ENCODE data around the gene HSD11B1. TPM values are rescaled to one million over a fixed set of nuclear protein-coding genes. Genes with fewer than 3 reads are reported as not detected.

Gene HSD11B1
- total RNA-seq, 1 donor from 2014 or later = not detected

DNA sequence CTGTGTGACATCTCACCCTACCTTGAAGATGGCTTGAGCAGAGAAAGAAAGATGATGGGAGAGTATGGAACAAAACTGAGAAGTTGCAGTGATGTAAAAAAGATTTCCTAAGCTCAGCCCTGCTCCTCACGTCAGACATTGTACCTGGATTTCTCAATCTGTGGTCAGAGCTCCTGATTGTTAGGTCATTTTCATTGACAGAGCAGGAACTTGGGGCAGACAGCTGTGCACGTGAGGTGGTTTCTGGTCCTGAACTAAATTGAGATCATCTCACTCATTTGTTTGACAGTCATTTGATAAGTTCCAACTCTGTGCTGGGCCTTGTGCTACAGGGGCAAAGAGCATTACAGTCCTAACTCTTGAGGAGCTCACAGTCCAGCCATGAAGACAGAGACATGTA lies 61.4 kb downstream of the HSD11B1 start:
- no peak for TF ChIP-seq CTCF (IDR thresholded peaks at IDR 0.05)
- H3K9me3 Mint-ChIP-seq = no peaks in the 10 kb centered on the region
- ChIA-PET POLR2A (interaction anchor here (0.8 to 5.0 kb wide), 5 partner anchors 8 to 18 kb away, joined by 3 to 175 read pairs (median 6); partner anchors contain the start of genes C1orf74 and TRAF3IP3), CTCF (interaction anchor here (0.6 to 5.4 kb wide), 2 partner anchors 13 to 93 kb away, joined by 3 to 88 read pairs; partner anchors contain the start of gene TRAF3IP3)
- H3K27ac Mint-ChIP-seq = peak overlapping the region; percentile 75
- no peaks in the 10 kb centered on the region for H3K27me3 Mint-ChIP-seq
- peaks cover 71% of the 10 kb centered on the region for H3K36me3 Mint-ChIP-seq (ENCODE audit: low read depth)
- intact Hi-C loops (cut with micrococcal nuclease) = no loop called here
- no peak for DNase-seq
- peak overlapping the region; percentile 17 for H3K4me3 Mint-ChIP-seq
- ATAC-seq (ENCODE audit: low read depth) = no peak
- peaks cover 45% of the 10 kb centered on the region for H3K4me1 Mint-ChIP-seq

GRCh38 chr1:209767096-209767495 lies 62.5 kb downstream of the HSD11B1 start:
- intact Hi-C loops (cut with micrococcal nuclease) = no loop called here
- TF ChIP-seq CTCF (IDR thresholded peaks at IDR 0.05) = no peak
- peaks cover 35% of the 10 kb centered on the region for H3K4me1 Mint-ChIP-seq
- H3K9me3 Mint-ChIP-seq = no peaks in the 10 kb centered on the region
- peak overlapping the region; percentile 75 for H3K27ac Mint-ChIP-seq
- H3K4me3 Mint-ChIP-seq = peak overlapping the region; percentile 7
- H3K36me3 Mint-ChIP-seq (ENCODE audit: low read depth) = peaks cover 60% of the 10 kb centered on the region
- ATAC-seq (ENCODE audit: low read depth) (no peak), DNase-seq (no peak)
- H3K27me3 Mint-ChIP-seq = no peaks in the 10 kb centered on the region
- CTCF ChIA-PET = interaction anchor here (2.8 to 5.4 kb wide), 2 partner anchors 14 to 56 kb away, joined by 14 to 88 read pairs; partner anchors contain the start of gene TRAF3IP3
- POLR2A ChIA-PET = interaction anchor here (1.0 to 5.0 kb wide), 6 partner anchors 8 to 18 kb away, joined by 3 to 175 read pairs (median 15); partner anchors contain the start of genes C1orf74 and TRAF3IP3

- Mint-ChIP-seq H3K4me1 (peaks cover 29% of the 10 kb centered on the region), H3K9me3 (no peaks in the 10 kb centered on the region), H3K27ac (no peak overlapping the region), H3K4me3 (no peak overlapping the region), H3K36me3 (ENCODE audit: low read depth) (peaks cover 54% of the 10 kb centered on the region), H3K27me3 (no peaks in the 10 kb centered on the region)
- no peak for DNase-seq
- intact Hi-C loops (cut with micrococcal nuclease) = loop anchor here (1.0 kb wide), 4 partner anchors 11 to 39 kb away; partner anchors contain the start of genes C1orf74, IRF6 and TRAF3IP3
- ChIA-PET POLR2A (interaction anchor here (0.7 to 5.0 kb wide), 9 partner anchors 8 to 563 kb away, joined by 3 to 175 read pairs (median 9); partner anchors contain the start of genes C1orf74, TRAF3IP3 and UTP25), CTCF (interaction anchor here (2.8 to 5.4 kb wide), 2 partner anchors 15 to 55 kb away, joined by 14 to 88 read pairs; partner anchors contain the start of gene TRAF3IP3)
- no peak for ATAC-seq (ENCODE audit: low read depth)
- TF ChIP-seq CTCF (IDR thresholded peaks at IDR 0.05) = no peak
Measured at GRCh38 chr1:209767706-209768105, 63.1 kb downstream of the HSD11B1 start.

GRCh38 chr1:209768354-209768774 lies 63.7 kb downstream of the HSD11B1 start:
- H3K27me3 Mint-ChIP-seq = no peaks in the 10 kb centered on the region
- no peaks in the 10 kb centered on the region for H3K9me3 Mint-ChIP-seq
- TF ChIP-seq CTCF (IDR thresholded peaks at IDR 0.05) = no peak
- H3K27ac Mint-ChIP-seq = no peak overlapping the region
- ChIA-PET CTCF (interaction anchor here (2.8 to 5.4 kb wide), 2 partner anchors 15 to 55 kb away, joined by 14 to 88 read pairs; partner anchors contain the start of gene TRAF3IP3), POLR2A (interaction anchor here (0.6 to 5.0 kb wide), 10 partner anchors 8 to 59 kb away, joined by 3 to 175 read pairs (median 12); partner anchors contain the start of genes C1orf74, TRAF3IP3 and UTP25)
- H3K4me3 Mint-ChIP-seq = no peak overlapping the region
- DNase-seq (peak; percentile 51), ATAC-seq (ENCODE audit: low read depth) (peak; percentile 93)
- H3K36me3 Mint-ChIP-seq (ENCODE audit: low read depth) = peaks cover 47% of the 10 kb centered on the region
- intact Hi-C loops (cut with micrococcal nuclease) = loop anchor here (1.0 kb wide), 4 partner anchors 12 to 38 kb away; partner anchors contain the start of genes C1orf74, IRF6 and TRAF3IP3
- H3K4me1 Mint-ChIP-seq = peaks cover 24% of the 10 kb centered on the region

Measured in activated B cell treated with CpG ODN at 0.5 μM for 24 hours (primary cell).